GM12865 (cell line): ENCODE data around the gene ASTN2.

ENCODE experiments used
- DNase-seq: peaks from one replicate; pipeline ENCODE4 v3.0.0; 2010; ENCODE audit warnings: low read depth
- H3K4me3 ChIP-seq: 2 replicates; pipeline ENCODE4 v1.5.1; 2011; ENCODE audit warnings: mild to moderate bottlenecking, low read depth, low read length, control low read depth
- CTCF ChIP-seq: IDR thresholded peaks from 2 replicates; pipeline ENCODE4 v1.5.1; 2011; ENCODE audit warnings: low read length, control low read depth, low read depth, inconsistent platforms; ENCODE audit not compliant: insufficient read depth; ENCODE audit errors: missing control alignments

The ASTN2 gene

GRCh38 chr9:117063721-117064471 is 351.0 kb downstream of the ASTN2 start:
- no peak overlapping the region for H3K4me3 ChIP-seq
- no peak for TF ChIP-seq CTCF
- no peak for DNase-seq

GRCh38 chr9:117060963-117061362 is 353.9 kb downstream of the ASTN2 start:
- H3K4me3 ChIP-seq = no peak overlapping the region
- no peak for DNase-seq
- TF ChIP-seq CTCF = no peak

- no peak for TF ChIP-seq CTCF
- H3K4me3 ChIP-seq = no peak overlapping the region
- DNase-seq = no peak
These were observed 364.9 kb downstream of the ASTN2 start for GRCh38 chr9:117050007-117050406.

- H3K4me3 ChIP-seq = no peak overlapping the region
- peak; percentile 7 for TF ChIP-seq CTCF
- peak; percentile 70 for DNase-seq
These were observed 368.1 kb downstream of the ASTN2 start for GRCh38 chr9:117046666-117047327.

- no peak for DNase-seq
- H3K4me3 ChIP-seq = no peak overlapping the region
- no peak for TF ChIP-seq CTCF
These were observed 370.6 kb downstream of the ASTN2 start for GRCh38 chr9:117044241-117044640.

GRCh38 chr9:117043159-117043558 is 371.7 kb downstream of the ASTN2 start:
- no peak for DNase-seq
- no peak overlapping the region for H3K4me3 ChIP-seq
- TF ChIP-seq CTCF = no peak
